Bone marrow (tissue), 2 donors: ENCODE results near the gene UBA52.
"Not testable (repeated sequence)": the region's sequence is repeated elsewhere in the genome, so short reads cannot be mapped to it uniquely, and the experiment has no call there.

Experiments
- DNase-seq, 2 donors: peaks; one replicate each; lab custom pipeline; 2025; lab: John Stamatoyannopoulos, UW

UBA52 gene

GRCh38 chr19:18557411-18558201 is 14.1 kb upstream of the UBA52 start, which contains the start of gene KXD1:
TSS of gene KXD1 (plus strand) at chr19:18557870. CDS start at chr19:18562057, 4,187 bp downstream.
- DNase-seq: peak; percentile 79 to 97

- DNase-seq: no peak
Observed at GRCh38 chr19:18558202-18558555, 13.5 kb upstream of the UBA52 start.

GRCh38 chr19:18558604-18559003 is 13.1 kb upstream of the UBA52 start:
- no peak for DNase-seq

- DNase-seq: no peak
Observed at GRCh38 chr19:18559685-18560084, 12.0 kb upstream of the UBA52 start.

- DNase-seq: no peak
Observed at GRCh38 chr19:18562086-18562485, 9.6 kb upstream of the UBA52 start.

GRCh38 chr19:18566953-18567352 is 4.7 kb upstream of the UBA52 start:
- no peak for DNase-seq

- DNase-seq: no peak
Observed at GRCh38 chr19:18568367-18568766, 3.3 kb upstream of the UBA52 start.

- no peak for DNase-seq
Observed at GRCh38 chr19:18574691-18575291, 3.1 kb downstream of the UBA52 start.

- DNase-seq: no peak
Observed at GRCh38 chr19:18576383-18576782, 4.7 kb downstream of the UBA52 start.

- DNase-seq: no peak
Observed at GRCh38 chr19:18577365-18577914, 5.8 kb downstream of the UBA52 start.

- DNase-seq: no peak
Observed at GRCh38 chr19:18580311-18580710, 8.7 kb downstream of the UBA52 start.

- no peak for DNase-seq
Observed at GRCh38 chr19:18586306-18586705, 14.6 kb downstream of the UBA52 start.

GRCh38 chr19:18587561-18587960 is 15.9 kb downstream of the UBA52 start:
- DNase-seq: no peak

GRCh38 chr19:18587962-18588610 is 16.4 kb downstream of the UBA52 start:
- no peak for DNase-seq

GRCh38 chr19:18588611-18589379 is 17.1 kb downstream of the UBA52 start, which contains the start of gene REX1BD:
TSS of gene REX1BD (plus strand) at chr19:18588798. CDS start at chr19:18588802, 4 bp downstream.
- DNase-seq: peak; percentile 83 to 88

- DNase-seq: peak in 1 of 2 donors; percentile 68
Observed at GRCh38 chr19:18589380-18590272, 18.0 kb downstream of the UBA52 start.

- DNase-seq: no peak
Observed at GRCh38 chr19:18590273-18591272, 18.9 kb downstream of the UBA52 start.

- DNase-seq: no peak
Observed at GRCh38 chr19:18591735-18592385, 20.2 kb downstream of the UBA52 start.

GRCh38 chr19:18592732-18593131 is 21.1 kb downstream of the UBA52 start:
- not testable (repeated sequence) for DNase-seq
